Liver (tissue), 9 donors: Measurements from ENCODE around the gene AKAP5. TPM values are rescaled to one million over a fixed set of nuclear protein-coding genes. Genes with fewer than 3 reads are reported as not detected.

Experiments used
- DNase-seq: peaks from one replicate; pipeline ENCODE4 v3.0.0-alpha.2; 2017; ENCODE audit warnings: low spot score
- H3K27ac ChIP-seq, 2 donors: one replicate each; pipeline ENCODE4 v1.7.0; 2013; ENCODE audit warnings: inconsistent platforms in 2 of 2, low read length in 2 of 2, control low read depth in 1 of 2, low read depth in 1 of 2, mild to moderate bottlenecking in 1 of 2
- H3K27me3 ChIP-seq, 4 donors: one replicate each; pipeline versions ENCODE4 v1.6.1 to v1.7.0; 2013; ENCODE audit warnings: low read length in 3 of 4, inconsistent platforms in 1 of 4, mild to moderate bottlenecking in 1 of 4, moderate library complexity in 1 of 4; ENCODE audit not compliant: control insufficient read depth in 4 of 4, insufficient read depth in 4 of 4
- H3K36me3 ChIP-seq, 4 donors: one replicate each; pipeline versions ENCODE4 v1.6.1 to v1.7.0; 2013; ENCODE audit warnings: low read length in 3 of 4, mild to moderate bottlenecking in 3 of 4, low read depth in 1 of 4, moderate library complexity in 1 of 4; ENCODE audit not compliant: control insufficient read depth in 4 of 4, insufficient read depth in 3 of 4
- H3K4me1 ChIP-seq, 4 donors: one replicate each; pipeline versions ENCODE4 v1.6.1 to v1.7.0; 2013; ENCODE audit warnings: low read length in 3 of 4, mild to moderate bottlenecking in 3 of 4, moderate library complexity in 1 of 4; ENCODE audit not compliant: control insufficient read depth in 4 of 4, insufficient read depth in 4 of 4
- H3K4me3 ChIP-seq, 3 donors: one replicate each; pipeline versions ENCODE4 v1.6.1 to v1.7.0; 2013; ENCODE audit warnings: low read length in 3 of 3, control low read depth in 1 of 3, low read depth in 1 of 3, mild to moderate bottlenecking in 1 of 3
- H3K9ac ChIP-seq, 2 donors: one replicate each; pipeline ENCODE4 v1.7.0; 2013; ENCODE audit warnings: low read length in 2 of 2, mild to moderate bottlenecking in 2 of 2, moderate library complexity in 2 of 2, control low read depth in 1 of 2, low read depth in 1 of 2
- H3K9me3 ChIP-seq, 4 donors: one replicate each; pipeline versions ENCODE4 v1.6.1 to v1.7.0; 2013; ENCODE audit warnings: low read length in 3 of 4; ENCODE audit not compliant: control insufficient read depth in 4 of 4
- ATF3 ChIP-seq: IDR thresholded peaks from 2 replicates; pipeline ENCODE4 v1.6.1; 2016; ENCODE audit warnings: antibody characterized with exemption
- CTCF ChIP-seq: fragments of 150-350 bp; IDR thresholded peaks from 2 replicates; pipeline ENCODE4 v1.5.1; 2017; ENCODE audit warnings: improper control_type of control experiment, low read depth, low read length; ENCODE audit not compliant: missing input control
- EGR1 ChIP-seq, 2 donors: IDR thresholded peaks; 2 replicates each; pipeline ENCODE4 v1.6.1; 2016 to 2018; ENCODE audit warnings: antibody characterized with exemption in 2 of 2, low read depth in 2 of 2
- FOXA1 ChIP-seq: IDR thresholded peaks from 2 replicates; pipeline ENCODE4 v1.6.1; 2016; ENCODE audit warnings: antibody characterized with exemption
- FOXA2 ChIP-seq: IDR thresholded peaks from 2 replicates; pipeline ENCODE4 v1.6.1; 2016; ENCODE audit warnings: antibody characterized with exemption
- GABPA ChIP-seq, 2 donors: IDR thresholded peaks in 1 of 2; conservative IDR thresholded peaks in 1 of 2; 2 replicates each; pipeline ENCODE4 v1.6.1; 2016; ENCODE audit warnings: antibody characterized with exemption in 2 of 2, mild to moderate bottlenecking in 1 of 2, moderate library complexity in 1 of 2
- HNF4A ChIP-seq, 2 donors: conservative IDR thresholded peaks; 2 replicates each; pipeline ENCODE4 v1.6.1; 2016; ENCODE audit warnings: antibody characterized with exemption in 2 of 2, mild to moderate bottlenecking in 2 of 2
- HNF4G ChIP-seq: IDR thresholded peaks from 2 replicates; pipeline ENCODE4 v1.6.1; 2016; ENCODE audit warnings: antibody characterized with exemption
- JUND ChIP-seq, 2 donors: IDR thresholded peaks; 2 replicates each; pipeline ENCODE4 v1.6.1; 2016; ENCODE audit warnings: antibody characterized with exemption in 2 of 2
- MAX ChIP-seq: IDR thresholded peaks from 2 replicates; pipeline ENCODE4 v1.6.1; 2016; ENCODE audit warnings: antibody characterized with exemption
- NR2F2 ChIP-seq: IDR thresholded peaks from 2 replicates; pipeline ENCODE4 v1.6.1; 2016; ENCODE audit warnings: antibody characterized with exemption
- RAD21 ChIP-seq, 2 donors: IDR thresholded peaks; 2 replicates each; pipeline ENCODE4 v1.6.1; 2016; ENCODE audit warnings: antibody characterized with exemption in 2 of 2, mild to moderate bottlenecking in 2 of 2
- RXRA ChIP-seq, 2 donors: IDR thresholded peaks; 2 replicates each; pipeline ENCODE4 v1.6.1; 2017 to 2018; ENCODE audit warnings: antibody characterized with exemption in 2 of 2, mild to moderate bottlenecking in 1 of 2
- SP1 ChIP-seq: IDR thresholded peaks from 2 replicates; pipeline ENCODE4 v1.6.1; 2018; ENCODE audit warnings: antibody characterized with exemption, mild to moderate bottlenecking
- TAF1 ChIP-seq: conservative IDR thresholded peaks from 2 replicates; pipeline ENCODE4 v1.6.1; 2016; ENCODE audit warnings: antibody characterized with exemption, mild to moderate bottlenecking
- YY1 ChIP-seq: IDR thresholded peaks from 2 replicates; pipeline ENCODE4 v1.6.1; 2016; ENCODE audit warnings: antibody characterized with exemption, mild to moderate bottlenecking
- ZBTB33 ChIP-seq: IDR thresholded peaks from 2 replicates; pipeline ENCODE4 v1.6.1; 2016; ENCODE audit warnings: antibody characterized with exemption
- whole genome bisulfite sequencing: extraction: QIAGEN DNeasy Blood & Tissue Kit; methylation state at CpG from one replicate; pipeline ENCODE4 v1.1.7; 2013; 5-methylcytosine and 5-hydroxymethylcytosine counted together
- polyA plus RNA-seq, 2 donors: library from polyadenylated mRNA; stranded (reverse) in 1 of 2; unstranded in 1 of 2; fragments of 200-250 nt in 1 of 2; fragments of >200 nt in 1 of 2; fragmentation: Nextera tagmentation in 1 of 2; extraction: Ambion mirVana in 1 of 2; gene quantifications; one replicate each; pipeline versions ENCODE4 v1.2.1 to v1.2.3, GENCODE V29; 2013 to 2015
- total RNA-seq, 2 donors: library from RNA; depleted of rRNA; stranded (reverse); fragments of >200 nt; gene quantifications; one replicate each; pipeline ENCODE4 v1.2.3, GENCODE V29; 2014
- TF ChIP-seq, protein P1 (sequence below): IDR thresholded peaks from 2 replicates; pipeline ENCODE4 v1.6.1; 2016; ENCODE audit warnings: antibody characterized with exemption, mild to moderate bottlenecking
- donor health status: healthy.
- donor health status: healthy.
- donor health status: healthy.
- donor health status: healthy.
- donor health status: healthy.

Gene AKAP5
- total and polyA plus RNA-seq, 4 donors = 0.07 to 2.3 (median 0.27) TPM

- H3K27ac ChIP-seq = no peak overlapping the region
- H3K4me1 ChIP-seq = no peaks in the 10 kb centered on the region
- peaks cover 24 to 85% (median 80%) of the 10 kb centered on the region in 4 donors for H3K36me3 ChIP-seq
- TF ChIP-seq HNF4A (conservative IDR thresholded peaks at IDR 0.05) (peak in 1 of 2 donors; percentile 17), SP1 (no peak)
- H3K9me3 ChIP-seq = no peaks in the 10 kb centered on the region
- H3K27me3 ChIP-seq = no peaks in the 10 kb centered on the region
- no peak for DNase-seq
- no peak overlapping the region for H3K4me3 ChIP-seq
- WGBS = 57% methylated on average over 3 of the region's 3 CpGs
- no peak overlapping the region for H3K9ac ChIP-seq
Measured at GRCh38 chr14:64440494-64440893, 24.8 kb upstream of the AKAP5 start.

DNA sequence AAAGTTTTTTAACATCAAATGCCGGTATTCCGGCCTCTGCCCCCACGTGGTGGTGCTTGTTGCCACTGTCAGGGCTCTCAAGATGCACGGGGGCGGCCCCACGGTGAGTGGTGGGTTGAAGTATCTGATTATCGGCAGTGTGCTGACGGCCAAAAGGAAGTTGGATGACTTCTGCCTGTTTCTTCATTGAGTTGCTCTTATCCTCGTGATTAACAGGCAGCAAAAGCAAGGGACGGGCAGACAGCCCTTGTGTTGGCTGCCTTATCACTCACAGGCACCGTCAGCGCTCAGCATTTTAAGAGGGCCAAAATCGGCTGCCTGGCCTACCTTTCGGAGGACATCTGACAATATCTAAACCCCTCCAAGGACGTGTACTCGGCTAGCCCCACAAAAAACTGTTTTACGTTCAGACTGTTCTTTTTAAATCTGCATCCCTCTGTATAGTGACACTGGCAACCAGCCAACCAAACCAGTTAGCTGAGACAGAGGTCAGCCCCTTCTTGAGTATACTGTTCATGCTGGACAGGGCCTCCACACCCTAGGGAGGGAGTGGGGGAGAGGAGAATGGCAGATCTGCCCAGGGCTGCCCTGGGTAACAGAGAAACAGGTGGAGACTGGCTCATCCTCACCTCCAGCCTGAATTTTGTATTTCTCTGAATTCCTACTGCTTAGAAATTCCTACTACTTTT, 22.9 kb upstream of the AKAP5 start:
- peak; percentile 34 for DNase-seq
- peaks cover 20 to 81% (median 71%) of the 10 kb centered on the region in 4 donors for H3K36me3 ChIP-seq
- no peak overlapping the region for H3K9ac ChIP-seq
- H3K27me3 ChIP-seq = no peaks in the 10 kb centered on the region
- no peak overlapping the region for H3K4me3 ChIP-seq
- H3K4me1 ChIP-seq = no peaks in the 10 kb centered on the region
- whole genome bisulfite sequencing = 81% methylated on average over 17 of the region's 17 CpGs
- TF ChIP-seq RAD21 (IDR thresholded peaks at IDR 0.05) = no peak
- TF ChIP-seq NR2F2 = no peak
- TF ChIP-seq ZBTB33 = no peak
- TF ChIP-seq FOXA2 = no peak
- TF ChIP-seq ATF3 = no peak
- TF ChIP-seq JUND (IDR thresholded peaks at IDR 0.05) = no peak
- TF ChIP-seq, protein P1, sequence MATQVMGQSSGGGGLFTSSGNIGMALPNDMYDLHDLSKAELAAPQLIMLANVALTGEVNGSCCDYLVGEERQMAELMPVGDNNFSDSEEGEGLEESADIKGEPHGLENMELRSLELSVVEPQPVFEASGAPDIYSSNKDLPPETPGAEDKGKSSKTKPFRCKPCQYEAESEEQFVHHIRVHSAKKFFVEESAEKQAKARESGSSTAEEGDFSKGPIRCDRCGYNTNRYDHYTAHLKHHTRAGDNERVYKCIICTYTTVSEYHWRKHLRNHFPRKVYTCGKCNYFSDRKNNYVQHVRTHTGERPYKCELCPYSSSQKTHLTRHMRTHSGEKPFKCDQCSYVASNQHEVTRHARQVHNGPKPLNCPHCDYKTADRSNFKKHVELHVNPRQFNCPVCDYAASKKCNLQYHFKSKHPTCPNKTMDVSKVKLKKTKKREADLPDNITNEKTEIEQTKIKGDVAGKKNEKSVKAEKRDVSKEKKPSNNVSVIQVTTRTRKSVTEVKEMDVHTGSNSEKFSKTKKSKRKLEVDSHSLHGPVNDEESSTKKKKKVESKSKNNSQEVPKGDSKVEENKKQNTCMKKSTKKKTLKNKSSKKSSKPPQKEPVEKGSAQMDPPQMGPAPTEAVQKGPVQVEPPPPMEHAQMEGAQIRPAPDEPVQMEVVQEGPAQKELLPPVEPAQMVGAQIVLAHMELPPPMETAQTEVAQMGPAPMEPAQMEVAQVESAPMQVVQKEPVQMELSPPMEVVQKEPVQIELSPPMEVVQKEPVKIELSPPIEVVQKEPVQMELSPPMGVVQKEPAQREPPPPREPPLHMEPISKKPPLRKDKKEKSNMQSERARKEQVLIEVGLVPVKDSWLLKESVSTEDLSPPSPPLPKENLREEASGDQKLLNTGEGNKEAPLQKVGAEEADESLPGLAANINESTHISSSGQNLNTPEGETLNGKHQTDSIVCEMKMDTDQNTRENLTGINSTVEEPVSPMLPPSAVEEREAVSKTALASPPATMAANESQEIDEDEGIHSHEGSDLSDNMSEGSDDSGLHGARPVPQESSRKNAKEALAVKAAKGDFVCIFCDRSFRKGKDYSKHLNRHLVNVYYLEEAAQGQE = no peak
- no peak for TF ChIP-seq MAX
- no peak for TF ChIP-seq YY1
- no peak for TF ChIP-seq HNF4G
- no peak for TF ChIP-seq FOXA1
- no peak for TF ChIP-seq HNF4A (conservative IDR thresholded peaks at IDR 0.05)
- TF ChIP-seq CTCF = no peak
- TF ChIP-seq RXRA (IDR thresholded peaks at IDR 0.05) = no peak
- TF ChIP-seq EGR1 (IDR thresholded peaks at IDR 0.05; ENCODE audit: low read depth in 2 of 2) = no peak
- TF ChIP-seq GABPA (IDR thresholded peaks at IDR 0.05 in 1 of 2, conservative IDR thresholded peaks at IDR 0.05 in 1 of 2) = no peak
- no peak for TF ChIP-seq SP1
- no peak for TF ChIP-seq TAF1
- H3K27ac ChIP-seq = no peak overlapping the region
- no peaks in the 10 kb centered on the region for H3K9me3 ChIP-seq
